Cardiac atrium fibroblast (primary cell): Measurements from ENCODE around the gene DKC1. TPM values are rescaled to one million over a fixed set of nuclear protein-coding genes. Genes with fewer than 3 reads are reported as not detected.

Experiments
- total RNA-seq: library from RNA; depleted of rRNA; stranded (reverse); fragments of >200 nt; gene quantifications from 2 replicates; pipeline ENCODE4 v1.2.3, GENCODE V29; 2015

DKC1 gene
- total RNA-seq, result 24.1 and 31.8 TPM in 2 replicates

GRCh38 chrX:154762537-154763296, at the start of gene DKC1:
TSS of gene DKC1 (plus strand) at chrX:154762864. CDS start at chrX:154762966, 102 bp downstream.

GRCh38 chrX:154750301-154751202, 12.1 kb upstream of the DKC1 start, which contains the start of gene GAB3:
TSS of gene GAB3 (minus strand) at chrX:154751077. CDS start at chrX:154751025, 52 bp downstream.

GRCh38 chrX:154804957-154805695, 42.5 kb downstream of the DKC1 start, which contains the start of gene MPP1:
TSS of gene MPP1 (minus strand) at chrX:154805485. CDS start at chrX:154805373, 112 bp downstream.

Other genes with a start within 250 kb of the DKC1 start
- gene FAM3A, start 246.6 kb upstream of the DKC1 start, total RNA-seq, result 43.1 and 44.9 TPM in 2 replicates
- 285 and 345 TPM in 2 replicates for gene G6PD, start 216.0 kb upstream of the DKC1 start, total RNA-seq
- 10.7 and 15.7 TPM in 2 replicates for gene IKBKG, start 215.2 kb upstream of the DKC1 start, total RNA-seq
- not detected in 2 replicates for gene CTAG1A, start 177.7 kb upstream of the DKC1 start, total RNA-seq
- not detected in 2 replicates for gene CTAG1B, start 143.6 kb upstream of the DKC1 start, total RNA-seq
- not detected in 2 replicates for gene CTAG2, start 109.3 kb upstream of the DKC1 start, total RNA-seq
- gene GAB3, start 11.8 kb upstream of the DKC1 start, total RNA-seq, result 1.8 and 4.5 TPM in 2 replicates
- 25.8 and 26.7 TPM in 2 replicates for gene MPP1, start 42.6 kb downstream of the DKC1 start, total RNA-seq
- not detected in 2 replicates for gene SMIM9, start 71.8 kb downstream of the DKC1 start, total RNA-seq
- gene F8A1, start 123.5 kb downstream of the DKC1 start, total RNA-seq, result 0.72 and 1.9 TPM in 2 replicates